GM18526 (cell line): ENCODE measurements around the gene CCNL1.

Experiments used
- POLR2A ChIP-seq: IDR thresholded peaks from 3 replicates; pipeline ENCODE4 v1.6.1; 2011; ENCODE audit not compliant: insufficient read length; ENCODE audit errors: extremely low read depth

CCNL1 gene

DNA sequence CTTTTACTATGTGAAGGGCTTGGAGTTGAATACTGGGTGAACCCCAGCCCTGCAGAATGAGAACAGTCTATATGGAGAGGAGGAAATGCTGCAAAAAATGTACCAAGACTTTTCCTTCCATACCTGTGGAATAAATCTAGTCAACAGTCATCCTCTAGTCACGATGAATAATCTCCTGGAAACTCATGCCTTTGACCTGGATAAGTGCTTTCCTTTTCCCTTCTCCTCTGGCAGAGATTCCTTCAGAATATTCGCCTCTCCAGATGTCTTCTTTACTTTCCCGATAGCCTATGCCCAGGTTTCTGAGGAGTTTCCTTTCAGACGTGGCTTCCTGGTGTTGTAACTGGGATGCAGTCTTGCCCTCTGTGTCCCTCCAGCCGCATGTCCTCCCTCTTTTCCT, 28.1 kb downstream of the CCNL1 start:
- TF ChIP-seq POLR2A, result no peak

DNA sequence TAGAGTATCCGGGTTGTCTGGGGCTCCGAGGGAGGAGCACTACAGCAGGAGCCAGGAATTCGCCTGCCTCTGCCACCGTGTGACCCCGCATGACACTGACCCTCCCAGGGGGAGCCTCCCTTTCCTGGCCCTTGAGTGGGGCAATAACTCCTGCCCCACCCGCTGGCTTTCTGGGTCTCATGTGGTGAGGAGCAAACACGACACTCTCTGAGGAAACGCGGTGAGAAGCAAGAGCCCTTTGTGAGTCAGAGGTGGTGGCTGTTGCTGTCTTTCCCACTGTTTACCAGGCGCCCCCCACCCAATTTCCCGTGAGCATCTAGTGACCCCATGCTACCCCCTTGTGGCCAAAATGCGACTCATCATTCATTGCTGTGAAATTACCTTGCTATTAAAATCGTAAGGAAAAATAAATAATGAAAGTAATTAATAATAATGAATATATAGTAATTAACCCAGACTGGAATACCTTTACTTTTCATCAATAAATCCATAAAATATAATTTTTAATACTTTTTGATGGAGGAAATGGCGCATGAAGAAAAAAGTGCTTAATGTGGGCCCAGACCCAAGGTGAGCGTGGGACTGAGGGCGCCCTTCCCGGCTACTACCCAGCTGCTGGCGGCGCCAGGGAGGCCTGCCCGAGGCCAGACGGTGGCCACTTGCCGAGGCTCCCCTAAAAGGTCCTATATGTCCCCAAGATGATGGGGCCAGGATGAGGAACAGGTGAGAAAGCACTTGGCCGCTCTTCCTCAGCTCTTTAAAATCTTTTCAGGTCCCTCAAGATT, 29.3 kb downstream of the CCNL1 start:
- TF ChIP-seq POLR2A, result no peak

DNA sequence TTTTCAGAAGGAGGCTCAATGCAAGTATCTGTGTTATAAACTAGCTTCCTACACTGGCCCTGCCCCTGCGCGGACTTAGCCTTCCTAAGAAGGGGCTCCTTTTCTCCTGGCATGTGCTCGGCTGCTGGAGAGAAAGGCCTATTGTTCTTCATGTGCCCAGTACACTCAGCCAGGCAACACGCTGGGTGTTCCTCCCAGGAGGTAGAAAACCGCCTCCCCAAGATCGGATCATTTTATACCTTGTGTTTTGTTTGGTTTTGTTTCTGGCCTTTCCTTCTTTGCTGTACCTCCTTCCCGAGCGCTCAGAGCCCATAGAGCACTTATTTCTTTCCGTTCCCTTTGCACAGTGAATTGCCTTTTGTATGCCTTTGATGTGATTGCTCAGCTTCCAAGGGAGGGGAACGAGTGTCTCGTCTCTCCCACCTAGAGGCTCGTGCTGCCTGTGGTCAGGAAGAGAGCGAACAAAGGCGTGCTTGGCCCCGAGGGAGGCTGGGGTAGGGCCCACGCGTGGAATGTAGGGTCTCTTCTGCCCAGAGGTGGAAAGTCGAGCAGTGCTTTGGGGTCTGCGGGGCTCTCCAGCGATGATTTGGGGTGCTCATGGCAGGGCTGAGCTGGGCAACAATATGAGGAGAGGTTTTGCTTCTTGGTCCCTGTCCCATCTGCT, 30.0 kb downstream of the CCNL1 start:
- TF ChIP-seq POLR2A, result no peak

DNA sequence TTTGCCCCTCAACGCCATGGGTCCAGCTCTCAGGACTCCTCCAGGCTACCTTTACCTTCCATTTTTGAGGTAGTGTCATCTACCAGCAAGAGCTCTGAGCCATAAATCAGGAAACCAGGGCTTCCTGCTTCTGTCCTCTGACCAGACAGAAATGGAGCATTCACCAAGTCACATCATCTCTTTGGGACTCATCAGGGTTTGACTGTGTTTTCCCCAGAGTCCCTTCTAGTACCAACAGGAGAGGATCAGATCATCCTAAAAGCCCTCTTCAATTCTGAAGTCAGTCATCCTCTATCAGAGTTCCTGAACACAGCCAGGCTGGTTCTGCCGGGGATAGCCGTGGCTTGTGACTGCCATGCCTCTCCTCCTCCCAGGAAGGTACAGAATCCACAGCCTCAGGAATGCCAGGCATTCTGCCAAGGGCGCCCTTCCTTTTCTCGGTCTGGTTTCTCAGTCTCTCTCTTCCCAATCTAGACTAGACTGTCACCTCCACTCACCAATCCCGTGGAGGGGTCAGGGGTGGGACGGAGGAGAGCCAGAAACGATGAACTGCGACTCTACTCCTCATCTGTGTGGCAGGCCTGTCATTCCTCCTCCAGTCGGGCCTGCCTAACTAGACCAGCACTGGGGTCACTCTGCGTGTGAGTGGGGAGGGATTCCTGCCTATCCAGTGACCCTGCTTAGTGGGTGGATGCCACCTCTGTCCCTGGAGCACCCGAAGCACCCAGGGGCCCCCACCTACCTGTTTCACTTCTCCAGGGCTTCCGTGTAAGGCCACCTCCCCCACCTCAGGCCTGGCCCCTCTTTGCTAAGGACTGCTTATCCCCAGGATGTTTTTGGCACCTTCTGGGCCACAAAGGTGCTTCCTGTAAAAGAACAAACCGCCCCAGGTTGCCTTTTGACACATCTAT, 30.9 kb downstream of the CCNL1 start:
- TF ChIP-seq POLR2A, result no peak

DNA sequence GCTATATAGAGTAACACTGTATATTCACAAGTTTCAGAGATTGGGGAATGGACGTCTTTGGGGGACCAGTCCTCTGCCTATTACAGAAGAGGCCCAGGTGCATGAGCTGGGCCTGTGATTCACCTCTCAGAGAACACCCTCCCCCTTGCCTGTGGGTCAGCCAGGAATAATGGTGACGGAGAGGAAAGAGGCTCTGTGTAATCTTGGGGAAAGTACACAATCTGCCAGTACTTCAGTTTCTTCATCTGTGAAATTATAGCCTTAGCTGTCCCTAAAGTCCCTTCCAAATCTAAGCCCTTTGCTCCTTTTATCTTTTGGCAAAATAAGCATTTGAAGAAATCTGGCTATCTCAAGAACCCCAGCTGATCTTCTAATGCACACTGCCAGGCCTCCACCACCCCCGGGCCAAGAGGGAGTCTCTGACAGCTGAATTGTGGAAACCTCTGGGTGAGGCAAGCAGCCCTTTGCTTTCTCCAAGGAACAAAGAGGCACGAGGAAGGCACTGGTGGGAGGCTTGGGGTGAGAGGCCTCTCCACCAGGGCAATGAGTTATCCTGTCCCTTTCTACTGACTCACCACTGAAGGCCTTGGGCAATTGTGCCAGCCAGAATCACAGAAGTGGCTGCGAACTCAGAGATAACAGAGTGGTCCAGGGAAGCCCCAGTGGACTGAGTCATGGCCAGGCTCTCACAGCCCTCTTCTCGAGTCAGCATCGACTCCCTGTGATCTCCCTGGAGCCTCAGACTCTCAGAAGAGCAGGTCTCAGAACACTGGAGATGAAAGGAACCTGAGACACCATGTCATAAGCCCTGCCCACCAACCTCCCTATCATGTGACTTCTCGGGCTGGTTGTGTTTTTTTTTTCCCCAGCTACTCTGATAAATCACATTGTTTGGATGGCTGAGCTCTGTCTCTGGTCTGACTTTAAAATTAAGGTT, 31.8 kb downstream of the CCNL1 start:
- TF ChIP-seq POLR2A, result no peak

- no peak for TF ChIP-seq POLR2A
Observed at GRCh38 chr3:157127268-157127667, 32.7 kb downstream of the CCNL1 start.

GRCh38 chr3:157126365-157126764, 33.6 kb downstream of the CCNL1 start:
- TF ChIP-seq POLR2A, result no peak

- TF ChIP-seq POLR2A, result no peak
Observed at GRCh38 chr3:157125101-157125500, 34.8 kb downstream of the CCNL1 start.

- no peak for TF ChIP-seq POLR2A
Observed at GRCh38 chr3:157123621-157124020, 36.3 kb downstream of the CCNL1 start.

GRCh38 chr3:157122832-157123427, 37.0 kb downstream of the CCNL1 start:
- no peak for TF ChIP-seq POLR2A

DNA sequence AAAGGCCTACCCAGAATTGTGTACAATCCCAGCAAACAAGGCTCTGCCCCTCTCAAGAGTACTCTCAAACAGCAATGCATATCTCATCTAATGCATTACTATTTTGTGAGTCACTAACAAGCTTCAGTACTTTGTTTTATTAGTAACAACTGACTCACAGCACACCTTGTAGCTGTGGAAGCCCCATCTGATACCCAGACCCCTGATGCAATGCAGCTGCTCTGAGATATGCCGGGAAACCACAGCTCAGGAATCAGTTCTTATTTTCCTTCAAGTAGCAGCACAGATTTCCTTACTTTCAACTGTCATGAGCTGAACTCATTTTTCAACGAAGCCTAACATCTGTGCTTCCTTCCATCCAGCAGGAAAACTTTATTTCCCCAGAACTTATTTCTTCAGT, 37.8 kb downstream of the CCNL1 start:
- no peak for TF ChIP-seq POLR2A

DNA sequence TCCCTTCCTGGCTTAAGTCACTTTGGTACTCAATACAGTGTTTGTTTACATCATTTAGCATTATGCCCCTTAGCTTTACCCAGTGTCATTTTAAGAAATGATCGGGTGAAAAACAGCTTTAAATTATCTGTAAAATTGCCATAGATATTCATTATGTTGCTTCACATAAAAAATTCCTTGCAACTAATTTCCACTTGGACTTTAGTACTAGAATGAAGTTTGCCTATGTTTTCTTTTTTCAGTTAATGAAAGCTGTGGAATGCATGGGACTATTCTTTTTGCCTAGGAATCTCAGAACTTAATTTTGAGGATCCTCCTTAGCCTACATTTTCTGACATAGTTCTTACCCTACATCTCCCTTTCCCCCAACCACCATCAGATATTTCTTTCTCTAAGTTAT, 38.4 kb downstream of the CCNL1 start:
- no peak for TF ChIP-seq POLR2A

GRCh38 chr3:157120071-157120892, 39.7 kb downstream of the CCNL1 start:
- no peak for TF ChIP-seq POLR2A
